Upper lobe of right lung (tissue), 1 donor: ENCODE measurements around the gene LAIR2. TPM values are rescaled to one million over a fixed set of nuclear protein-coding genes. Genes with fewer than 3 reads are reported as not detected.
A peak's percentile ranks its signal among the peaks of the same experiment; 100 is the strongest.

ENCODE experiments used
- ATAC-seq: fragments of 200-7000 bp; cut with Tn5 transposase; one replicate; pipeline ENCODE4 v1.9.1; 2020; ENCODE audit warnings: mild to moderate bottlenecking, moderate library complexity
- DNase-seq: peaks from one replicate; pipeline ENCODE4 v3.0.0-alpha.2; 2020
- H3K27ac ChIP-seq: fragments of 200-600 bp; one replicate; pipeline ENCODE4 v1.8.0; 2022
- H3K27me3 ChIP-seq: fragments of 200-600 bp; one replicate; pipeline ENCODE4 v1.8.0; 2022; ENCODE audit warnings: mild to moderate bottlenecking
- H3K36me3 ChIP-seq: fragments of 200-600 bp; one replicate; pipeline ENCODE4 v1.8.0; 2022
- H3K4me1 ChIP-seq: fragments of 200-600 bp; one replicate; pipeline ENCODE4 v1.8.0; 2022
- H3K4me3 ChIP-seq: fragments of 200-600 bp; one replicate; pipeline ENCODE4 v1.8.0; 2022; ENCODE audit warnings: mild to moderate bottlenecking
- H3K9me3 ChIP-seq: fragments of 200-600 bp; one replicate; pipeline ENCODE4 v1.8.0; 2022
- intact Hi-C: fragments of 100-400 bp; cut with DNase I; formaldehyde crosslinking; loops from one replicate; pipeline ENCODE4 v1.11.0; 2022
- total RNA-seq: library from RNA; stranded (reverse); fragmentation: NEBNext Ultra II Directional; extraction: Animal tissue kit (Norgen Biotek cat#: 25700); gene quantifications from one replicate; pipeline ENCODE4 v1.2.1, GENCODE V29; 2021
- TF ChIP-seq, protein P1 (sequence below): fragments of 200-600 bp; IDR thresholded peaks from one replicate; pipeline ENCODE4 v1.8.0; 2022; ENCODE audit warnings: antibody characterized with exemption
- donor health status: DM: no; HTN: yes; CAD: no; lungs with severe emphysema.

The LAIR2 gene
- total RNA-seq, 1 donor from 2014 or later = not detected

GRCh38 chr19:54551293-54551692 is 48.7 kb downstream of the LAIR2 start:
- H3K4me3 ChIP-seq = no peak overlapping the region
- no peaks in the 10 kb centered on the region for H3K27me3 ChIP-seq
- DNase-seq (no peak), ATAC-seq (no peak)
- no peaks in the 10 kb centered on the region for H3K36me3 ChIP-seq
- TF ChIP-seq, protein P1, sequence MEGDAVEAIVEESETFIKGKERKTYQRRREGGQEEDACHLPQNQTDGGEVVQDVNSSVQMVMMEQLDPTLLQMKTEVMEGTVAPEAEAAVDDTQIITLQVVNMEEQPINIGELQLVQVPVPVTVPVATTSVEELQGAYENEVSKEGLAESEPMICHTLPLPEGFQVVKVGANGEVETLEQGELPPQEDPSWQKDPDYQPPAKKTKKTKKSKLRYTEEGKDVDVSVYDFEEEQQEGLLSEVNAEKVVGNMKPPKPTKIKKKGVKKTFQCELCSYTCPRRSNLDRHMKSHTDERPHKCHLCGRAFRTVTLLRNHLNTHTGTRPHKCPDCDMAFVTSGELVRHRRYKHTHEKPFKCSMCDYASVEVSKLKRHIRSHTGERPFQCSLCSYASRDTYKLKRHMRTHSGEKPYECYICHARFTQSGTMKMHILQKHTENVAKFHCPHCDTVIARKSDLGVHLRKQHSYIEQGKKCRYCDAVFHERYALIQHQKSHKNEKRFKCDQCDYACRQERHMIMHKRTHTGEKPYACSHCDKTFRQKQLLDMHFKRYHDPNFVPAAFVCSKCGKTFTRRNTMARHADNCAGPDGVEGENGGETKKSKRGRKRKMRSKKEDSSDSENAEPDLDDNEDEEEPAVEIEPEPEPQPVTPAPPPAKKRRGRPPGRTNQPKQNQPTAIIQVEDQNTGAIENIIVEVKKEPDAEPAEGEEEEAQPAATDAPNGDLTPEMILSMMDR = no peak
- H3K4me1 ChIP-seq = no peaks in the 10 kb centered on the region
- intact Hi-C loops = no loop called here
- H3K27ac ChIP-seq = no peak overlapping the region
- H3K9me3 ChIP-seq = no peaks in the 10 kb centered on the region

DNA sequence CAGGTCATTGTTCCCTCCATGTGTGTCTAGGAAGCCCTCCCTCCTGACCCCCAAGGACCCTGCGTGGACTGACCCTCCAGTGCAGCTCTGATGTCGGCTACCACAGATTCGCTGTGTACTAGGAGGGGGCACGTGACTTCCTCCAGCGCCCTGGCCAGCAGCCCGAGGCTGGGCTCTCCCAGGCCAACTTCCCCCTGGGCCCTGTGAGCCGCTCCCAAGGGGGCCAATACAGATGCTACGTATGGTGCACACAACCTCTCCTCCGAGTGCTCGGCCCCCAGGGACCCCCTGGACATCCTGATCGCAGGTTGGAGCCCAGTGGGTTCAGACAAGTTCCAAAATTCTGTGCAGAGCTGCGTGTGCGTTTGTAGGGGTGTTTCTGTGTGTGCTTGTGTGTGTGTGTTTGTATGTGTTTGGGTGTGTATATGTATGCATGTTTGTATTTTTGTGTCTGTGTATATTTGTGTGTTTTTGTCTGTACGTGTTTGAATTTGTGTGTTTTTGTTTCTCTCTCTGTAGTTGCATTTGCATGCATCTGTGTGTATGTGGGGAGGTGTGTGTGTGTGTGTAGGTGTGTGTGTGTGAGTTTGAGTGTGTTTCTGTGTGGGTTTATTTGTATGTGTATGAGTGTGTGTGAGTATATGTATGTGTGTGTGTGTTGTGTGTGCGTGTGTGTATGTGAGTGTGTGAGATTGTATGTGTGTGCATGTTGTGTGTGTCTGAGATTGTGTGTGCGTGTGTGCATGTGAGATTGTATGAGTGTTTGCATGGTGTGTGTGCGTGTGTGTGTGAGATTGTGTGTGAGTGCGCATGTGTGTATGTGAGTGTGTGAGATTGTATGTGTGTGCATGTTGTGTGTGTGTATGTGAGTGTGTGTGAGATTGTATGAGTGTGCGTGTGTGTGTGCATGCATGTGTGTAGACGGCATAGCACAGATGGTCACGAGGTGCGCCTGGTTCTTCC is 49.6 kb downstream of the LAIR2 start:
- Histone ChIP-seq H3K9me3 (no peaks in the 10 kb centered on the region), H3K4me1 (no peaks in the 10 kb centered on the region), H3K4me3 (no peak overlapping the region), H3K36me3 (no peaks in the 10 kb centered on the region), H3K27ac (no peak overlapping the region), H3K27me3 (no peaks in the 10 kb centered on the region)
- intact Hi-C loops = no loop called here
- ATAC-seq = peak; percentile 67
- TF ChIP-seq, protein P1 = no peak
- peak; percentile 64 for DNase-seq

GRCh38 chr19:54552913-54553310 is 50.3 kb downstream of the LAIR2 start:
- Histone ChIP-seq H3K36me3 (no peaks in the 10 kb centered on the region), H3K27me3 (no peaks in the 10 kb centered on the region), H3K27ac (no peak overlapping the region), H3K9me3 (no peaks in the 10 kb centered on the region), H3K4me1 (no peaks in the 10 kb centered on the region), H3K4me3 (no peak overlapping the region)
- ATAC-seq = no peak
- intact Hi-C loops = no loop called here
- DNase-seq = peak; percentile 51
- TF ChIP-seq, protein P1 = no peak

DNA sequence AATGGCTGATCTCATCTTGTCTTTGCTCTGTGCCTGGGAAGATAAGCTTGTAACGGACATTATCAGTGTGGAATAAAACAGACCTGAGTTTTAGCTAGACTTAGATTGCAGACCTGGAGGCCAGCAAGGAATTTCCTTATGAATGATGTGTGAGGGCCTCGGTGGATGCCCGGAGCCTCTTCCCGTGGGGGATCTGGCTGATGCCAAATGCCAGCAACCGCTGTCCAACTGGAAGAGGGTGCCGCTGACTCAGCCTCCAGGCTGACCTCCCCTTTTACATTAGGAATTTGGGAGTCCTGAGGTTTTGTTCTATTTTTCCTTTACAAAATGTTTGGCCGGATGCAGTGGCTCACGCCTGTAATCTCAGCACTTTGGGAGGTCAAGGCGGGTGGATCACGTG is 51.4 kb downstream of the LAIR2 start:
- intact Hi-C loops = no loop called here
- Histone ChIP-seq H3K4me3 (no peak overlapping the region), H3K4me1 (no peaks in the 10 kb centered on the region), H3K27me3 (no peaks in the 10 kb centered on the region), H3K9me3 (no peaks in the 10 kb centered on the region), H3K27ac (no peak overlapping the region), H3K36me3 (no peaks in the 10 kb centered on the region)
- DNase-seq (peak; percentile 21), ATAC-seq (no peak)
- TF ChIP-seq, protein P1 = no peak

DNA sequence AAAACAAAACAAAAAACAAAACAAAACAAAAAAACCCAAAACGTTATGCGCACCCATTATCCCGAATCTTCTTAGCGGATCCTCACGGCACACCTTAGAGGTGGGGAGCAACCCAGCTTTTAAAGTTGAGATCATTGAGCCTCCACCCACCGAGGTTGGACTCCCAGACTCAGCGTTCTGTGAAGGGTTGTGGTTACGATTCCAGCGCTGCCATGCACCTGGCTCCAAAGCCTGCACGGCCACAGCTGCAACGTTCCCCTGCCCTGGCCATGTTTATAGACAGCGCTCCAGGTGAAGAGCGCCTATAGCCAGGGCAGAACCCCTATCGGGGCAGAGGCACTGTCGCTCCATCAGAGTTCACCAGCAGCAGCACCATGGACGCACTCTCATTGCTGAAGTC is 52.3 kb downstream of the LAIR2 start:
- intact Hi-C loops = no loop called here
- Histone ChIP-seq H3K27ac (no peak overlapping the region), H3K36me3 (no peaks in the 10 kb centered on the region), H3K9me3 (no peaks in the 10 kb centered on the region), H3K4me3 (no peak overlapping the region), H3K4me1 (no peaks in the 10 kb centered on the region), H3K27me3 (no peaks in the 10 kb centered on the region)
- TF ChIP-seq, protein P1 = no peak
- ATAC-seq (no peak), DNase-seq (peak; percentile 39)
